NCI-H526 (cell line): ENCODE measurements around the gene AGBL4.

ENCODE experiments used
- DNase-seq, 2 experiments: peaks; one replicate each; lab custom pipeline; 2025; lab: John Stamatoyannopoulos, UW

Gene AGBL4

GRCh38 chr1:48488721-48489120 lies 1535.0 kb downstream of the AGBL4 start:
- no peak for DNase-seq
